GM19193 (cell line): ENCODE data around the gene IKZF1.

Experiments
- POLR2A ChIP-seq: IDR thresholded peaks from 4 replicates; pipeline ENCODE4 v1.6.1; 2011; ENCODE audit not compliant: insufficient read depth, insufficient read length; ENCODE audit errors: extremely low read depth

Gene IKZF1

DNA sequence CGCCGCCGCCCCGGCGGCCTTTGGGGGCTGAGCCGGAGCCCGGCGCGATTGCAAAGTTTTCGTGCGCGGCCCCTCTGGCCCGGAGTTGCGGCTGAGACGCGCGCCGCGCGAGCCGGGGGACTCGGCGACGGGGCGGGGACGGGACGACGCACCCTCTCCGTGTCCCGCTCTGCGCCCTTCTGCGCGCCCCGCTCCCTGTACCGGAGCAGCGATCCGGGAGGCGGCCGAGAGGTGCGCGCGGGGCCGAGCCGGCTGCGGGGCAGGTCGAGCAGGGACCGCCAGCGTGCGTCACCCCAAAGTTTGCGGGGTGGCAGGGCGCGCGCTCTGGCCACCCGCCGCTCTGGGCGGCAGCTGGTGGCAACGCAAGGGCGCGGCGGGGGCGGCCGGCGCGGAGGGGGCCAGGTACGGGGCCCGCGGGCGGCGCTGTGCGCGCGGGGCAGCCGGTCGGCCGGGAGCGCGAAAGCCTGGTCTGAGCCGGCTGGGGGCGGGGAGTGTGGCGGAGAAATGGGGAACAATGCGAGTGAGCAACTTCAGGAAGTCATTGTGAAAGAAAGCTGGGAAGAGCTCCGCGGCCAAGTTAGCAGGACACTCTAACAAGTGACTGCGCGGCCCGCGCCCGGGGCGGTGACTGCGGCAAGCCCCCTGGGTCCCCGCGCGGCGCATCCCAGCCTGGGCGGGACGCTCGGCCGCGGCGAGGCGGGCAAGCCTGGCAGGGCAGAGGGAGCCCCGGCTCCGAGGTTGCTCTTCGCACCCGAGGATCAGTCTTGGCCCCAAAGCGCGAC is at the start of gene IKZF1:
Gene IKZF1, plus strand, starts transcription at position 588 of the 782 bp plus-strand sequence. CDS start 14,346 bp downstream, outside the sequence.
- TF ChIP-seq POLR2A, result peak; percentile 35

DNA sequence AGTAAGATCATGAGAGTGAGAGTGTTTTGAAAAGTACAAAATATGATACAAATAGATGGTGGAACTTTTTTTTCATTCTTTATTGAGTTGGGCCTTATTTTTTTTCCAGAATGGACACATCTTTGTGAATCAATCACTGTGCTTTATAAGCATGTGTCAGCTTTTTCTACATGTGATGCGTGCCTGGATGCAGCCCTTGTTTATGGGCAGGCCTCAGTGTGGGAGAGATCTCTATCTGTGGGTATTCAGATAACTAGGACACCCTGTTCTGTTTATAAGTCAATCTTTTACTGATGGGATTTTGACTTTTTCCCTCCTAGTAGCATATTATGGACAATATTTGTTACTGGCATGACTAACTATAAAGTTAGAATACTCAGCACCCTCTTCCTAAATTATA is 42.9 kb upstream of the IKZF1 start:
- no peak for TF ChIP-seq POLR2A

- no peak for TF ChIP-seq POLR2A
Observed at GRCh38 chr7:50262446-50262845, 42.1 kb upstream of the IKZF1 start.

GRCh38 chr7:50262916-50263690 is 41.4 kb upstream of the IKZF1 start:
- no peak for TF ChIP-seq POLR2A

DNA sequence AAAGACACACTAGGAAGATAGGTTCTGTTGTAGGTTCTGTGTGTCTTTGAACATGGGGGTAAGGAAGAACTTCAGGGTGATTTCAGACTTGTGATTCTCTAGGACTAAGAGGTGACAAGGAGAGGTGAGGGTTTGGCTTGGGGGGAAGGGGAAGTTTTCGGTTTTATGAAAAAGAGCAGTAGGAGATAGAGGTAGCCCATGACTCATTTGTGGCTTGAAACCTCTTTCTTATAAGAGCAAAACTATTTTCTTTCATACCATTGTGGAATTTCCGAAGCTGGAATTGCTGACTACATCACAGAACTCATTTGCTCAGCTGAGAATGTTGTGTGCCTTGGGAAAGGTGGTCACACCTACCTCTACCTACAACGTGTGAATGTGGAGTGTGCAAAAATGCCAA is 39.6 kb upstream of the IKZF1 start:
- TF ChIP-seq POLR2A, result no peak

DNA sequence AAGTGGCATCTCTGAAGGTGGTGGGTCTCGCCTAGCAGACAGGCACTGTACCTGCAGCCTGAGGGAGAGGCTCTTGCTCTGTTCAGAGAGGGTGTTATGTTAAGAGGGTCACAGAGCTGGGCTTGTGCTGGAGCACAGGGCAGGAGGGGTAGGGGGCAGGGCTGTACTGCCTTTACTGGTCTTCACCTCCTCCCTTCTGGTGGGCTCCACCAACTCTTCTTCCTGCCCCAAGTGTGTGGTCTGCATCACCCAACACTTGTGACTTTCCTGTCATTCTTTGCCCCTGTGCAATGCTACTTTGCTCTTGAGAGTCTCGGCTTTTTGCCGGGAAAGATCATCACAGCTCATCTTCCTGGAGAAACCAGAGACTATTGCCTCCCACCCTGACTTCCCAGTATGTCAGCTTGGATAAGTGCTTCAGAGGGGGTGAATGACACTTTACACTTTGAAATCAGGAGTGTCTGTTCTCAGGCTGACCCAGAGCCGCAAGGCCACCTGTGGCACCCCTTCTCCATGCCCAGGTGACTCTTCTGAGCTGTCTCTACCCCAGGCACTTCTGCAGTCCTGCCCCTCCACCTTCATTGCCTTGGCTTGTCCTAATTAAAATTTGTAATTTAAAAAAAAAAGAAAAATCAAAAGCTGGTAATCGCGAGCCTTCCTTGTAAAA is 38.4 kb upstream of the IKZF1 start:
- no peak for TF ChIP-seq POLR2A

DNA sequence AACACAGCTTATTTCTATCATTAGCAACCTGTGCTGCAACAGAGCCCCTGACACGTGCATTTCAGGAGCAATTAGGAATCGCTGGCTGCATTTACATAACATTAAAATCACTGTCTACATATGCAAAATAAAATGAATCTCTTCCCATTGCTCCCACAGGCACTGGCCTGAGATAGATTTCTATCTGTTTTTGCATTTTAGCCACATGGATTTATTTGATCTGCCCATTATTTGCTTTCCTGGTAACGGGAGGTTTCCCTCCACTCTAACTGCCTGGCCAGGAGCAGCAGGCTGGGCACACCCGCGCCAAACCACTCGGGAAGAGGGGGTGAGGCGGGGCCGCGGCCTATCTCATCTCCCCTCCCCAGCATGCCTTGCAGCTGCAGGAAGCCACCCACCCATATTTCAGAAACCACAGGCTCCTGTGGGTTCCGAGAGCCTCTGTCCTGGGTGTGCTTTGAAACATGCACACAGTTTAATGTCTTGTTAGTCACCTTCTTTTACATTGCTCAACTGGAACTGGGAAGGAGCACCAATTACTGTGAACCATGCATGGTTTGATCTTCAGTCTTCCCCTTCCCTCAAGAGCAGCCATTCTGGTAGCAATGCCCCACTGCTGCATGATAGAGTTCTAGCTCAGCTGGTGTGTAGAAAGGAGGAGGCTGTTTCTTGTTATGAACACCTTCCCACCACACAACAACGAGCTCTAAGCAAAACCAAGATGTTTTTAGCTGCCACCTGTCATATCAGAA is 37.7 kb upstream of the IKZF1 start:
- TF ChIP-seq POLR2A, result no peak

DNA sequence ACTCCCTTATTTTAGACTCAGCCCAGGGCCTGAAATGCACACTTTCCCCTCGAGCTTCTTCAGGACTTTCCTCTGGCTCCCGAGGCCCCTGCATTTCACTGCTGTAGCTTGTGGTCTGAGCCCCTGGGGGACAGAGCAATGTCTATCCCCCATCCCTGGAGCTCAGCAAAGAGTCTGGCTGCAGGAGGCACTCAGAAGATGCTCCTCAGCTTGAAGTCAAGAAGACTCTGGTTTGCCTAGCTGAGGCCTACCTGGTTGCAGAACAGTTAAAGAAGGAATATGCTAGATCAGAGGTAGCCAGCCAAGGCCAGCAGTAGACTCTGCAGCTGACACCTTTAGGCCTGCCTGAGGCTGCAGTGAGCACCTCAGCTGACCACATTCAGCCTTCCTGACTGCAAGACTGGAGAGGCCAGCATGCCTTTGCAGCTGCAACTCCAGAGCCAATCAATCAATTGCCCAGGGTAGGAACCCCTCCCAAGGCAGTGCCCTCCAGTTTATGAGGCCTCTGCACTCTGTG is 36.9 kb upstream of the IKZF1 start:
- no peak for TF ChIP-seq POLR2A

DNA sequence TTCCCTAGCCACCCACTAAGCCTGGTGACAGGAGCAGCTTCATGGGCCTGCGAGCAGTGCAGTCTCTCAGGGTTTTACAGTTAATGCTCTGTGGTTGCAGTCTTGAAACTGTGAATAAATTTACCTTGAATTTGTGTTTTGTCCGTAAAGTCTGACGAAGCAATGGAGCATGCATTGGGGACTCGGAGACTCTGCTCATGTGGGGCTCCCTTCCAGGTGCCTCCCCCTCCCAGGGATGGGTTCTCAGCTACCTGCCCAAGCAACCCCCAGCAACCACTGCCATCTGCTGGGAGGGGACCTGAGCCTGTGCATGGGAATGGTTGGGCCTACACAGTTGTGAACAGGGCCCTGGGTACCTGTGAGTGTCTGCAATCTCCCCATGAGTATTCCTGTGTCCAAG is 36.3 kb upstream of the IKZF1 start:
- no peak for TF ChIP-seq POLR2A

- no peak for TF ChIP-seq POLR2A
Observed at GRCh38 chr7:50268990-50269389, 35.5 kb upstream of the IKZF1 start.

DNA sequence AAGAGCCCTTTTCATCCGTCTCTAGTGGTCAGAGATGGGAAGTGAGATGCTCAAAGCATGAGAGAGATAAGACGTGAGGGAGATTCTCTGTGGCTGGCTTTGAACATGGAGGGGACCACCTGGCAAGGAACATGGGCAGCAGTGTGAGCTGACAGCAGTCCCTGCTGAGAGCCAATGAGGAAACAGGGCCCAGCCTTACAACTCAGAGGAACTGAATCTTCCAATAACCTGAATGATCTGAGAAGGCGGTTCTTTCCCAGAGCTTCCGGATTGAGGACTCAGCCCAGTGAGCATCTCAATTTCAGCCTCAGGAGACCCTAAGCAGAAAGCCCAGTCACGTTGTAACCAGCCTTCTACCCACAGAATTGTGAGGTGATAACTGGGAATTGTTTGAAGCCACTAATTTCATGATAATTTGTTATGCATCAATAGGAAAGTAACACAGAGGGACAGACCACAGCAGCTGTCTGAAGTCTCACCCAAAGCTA is 33.9 kb upstream of the IKZF1 start:
- no peak for TF ChIP-seq POLR2A

GRCh38 chr7:50272808-50273207 is 31.7 kb upstream of the IKZF1 start:
- TF ChIP-seq POLR2A, result no peak

DNA sequence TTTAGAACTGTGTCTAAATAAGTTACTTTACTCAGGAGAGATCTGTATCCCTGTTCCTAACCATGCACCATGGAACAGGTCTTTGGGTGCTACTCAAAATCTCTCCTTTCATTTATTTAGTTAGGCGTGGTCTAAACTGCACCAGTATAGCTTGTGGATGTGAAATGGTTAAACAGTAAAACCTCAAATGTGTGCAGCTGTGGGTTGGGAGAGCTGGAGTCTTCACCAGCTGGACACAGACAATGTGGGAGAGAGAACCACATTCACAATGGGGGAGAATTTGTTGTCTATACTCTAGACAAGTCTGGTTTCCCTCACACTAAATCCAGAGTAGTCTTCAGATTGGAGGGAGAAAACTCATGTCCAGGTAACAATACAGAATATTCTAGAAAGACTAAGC is 31.2 kb upstream of the IKZF1 start:
- TF ChIP-seq POLR2A, result no peak

- no peak for TF ChIP-seq POLR2A
Observed at GRCh38 chr7:50273870-50274269, 30.6 kb upstream of the IKZF1 start.

- TF ChIP-seq POLR2A, result no peak
Observed at GRCh38 chr7:50274361-50274760, 30.2 kb upstream of the IKZF1 start.

DNA sequence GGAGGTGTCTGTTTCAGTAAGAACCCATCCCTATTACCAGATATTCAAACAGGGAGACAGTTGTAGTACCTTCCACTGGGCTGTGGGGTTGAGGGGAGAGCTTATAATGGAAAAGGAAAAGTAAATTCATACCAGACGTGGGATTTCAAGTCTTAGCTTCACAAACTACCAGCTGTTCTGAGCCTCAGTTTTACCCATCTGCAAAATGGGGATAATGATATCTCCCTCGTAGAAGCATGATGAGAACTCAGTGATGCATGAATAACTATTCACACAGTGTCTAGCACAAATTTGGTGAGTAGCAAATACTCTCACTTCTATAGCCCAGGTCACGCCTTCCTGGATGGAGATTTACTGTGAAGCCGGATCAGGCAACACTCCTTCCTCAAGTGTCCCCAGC is 29.1 kb upstream of the IKZF1 start:
- no peak for TF ChIP-seq POLR2A
